ENCODE results near the gene RABAC1.

- TF ChIP-seq ZNF274 (IDR thresholded peaks at IDR 0.05; ENCODE audit: low read depth, low read length): no peak
- no peak for TF ChIP-seq SUZ12 (IDR thresholded peaks at IDR 0.05; ENCODE audit: extremely low read depth, insufficient read depth, insufficient read length)
- no peak for TF ChIP-seq YY1 (IDR thresholded peaks at IDR 0.05; ENCODE audit: insufficient read depth, insufficient read length)
These were observed 22.6 kb upstream of the RABAC1 start for GRCh38 chr19:41981724-41982123.

All from NT2/D1 (cell line).